H9 (cell line): ENCODE results near the gene ELAPOR1. TPM values are rescaled to one million over a fixed set of nuclear protein-coding genes. Genes with fewer than 3 reads are reported as not detected.
"Not testable (repeated sequence)": the region's sequence is repeated elsewhere in the genome, so short reads cannot be mapped to it uniquely, and the experiment has no call there.

Experiments
- DNase-seq: peaks from one replicate; pipeline ENCODE4 v3.0.0-alpha.2; 2017
- H2AFZ ChIP-seq: one replicate; pipeline ENCODE4 v1.6.1; 2013; ENCODE audit warnings: mild to moderate bottlenecking, low read length, control low read depth, moderate library complexity
- H2AK5ac ChIP-seq: 2 replicates; pipeline ENCODE4 v1.6.1; 2013; ENCODE audit warnings: low read length, control low read depth, mixed read lengths; ENCODE audit not compliant: insufficient read length
- H2BK120ac ChIP-seq: one replicate; pipeline ENCODE4 v1.6.1; 2013; ENCODE audit warnings: low read depth, mild to moderate bottlenecking, low read length, control low read depth, inconsistent platforms; ENCODE audit not compliant: poor library complexity, severe bottlenecking
- H2BK12ac ChIP-seq: 2 replicates; pipeline ENCODE4 v1.6.1; 2013; ENCODE audit warnings: low read length, control low read depth, mixed read lengths, low read depth; ENCODE audit not compliant: insufficient read length
- H2BK15ac ChIP-seq: 2 replicates; pipeline ENCODE4 v1.6.1; 2013; ENCODE audit warnings: low read depth, low read length, control low read depth
- H2BK20ac ChIP-seq: one replicate; pipeline ENCODE4 v1.6.1; 2013; ENCODE audit warnings: low read depth, mild to moderate bottlenecking, low read length, control low read depth, inconsistent platforms; ENCODE audit not compliant: poor library complexity, severe bottlenecking
- H2BK5ac ChIP-seq: 2 replicates; pipeline ENCODE4 v1.6.1; 2013; ENCODE audit warnings: low read length, control low read depth, mixed read lengths; ENCODE audit not compliant: insufficient read length
- H3K14ac ChIP-seq: 2 replicates; pipeline ENCODE4 v1.6.1; 2013; ENCODE audit warnings: low read length, control low read depth; ENCODE audit not compliant: insufficient read depth
- H3K18ac ChIP-seq: 2 replicates; pipeline ENCODE4 v1.6.1; 2013; ENCODE audit warnings: low read depth, mild to moderate bottlenecking, mixed read lengths, low read length, control low read depth; ENCODE audit not compliant: insufficient read length
- H3K23ac ChIP-seq: 2 replicates; pipeline ENCODE4 v1.6.1; 2013; ENCODE audit warnings: low read length, control low read depth, mixed read lengths, low read depth; ENCODE audit not compliant: insufficient read length
- H3K23me2 ChIP-seq: 2 replicates; pipeline ENCODE4 v1.6.1; 2013; ENCODE audit warnings: low read depth, mild to moderate bottlenecking, mixed read lengths, low read length, control low read depth; ENCODE audit not compliant: insufficient read length, poor library complexity, severe bottlenecking
- H3K27ac ChIP-seq: 2 replicates; pipeline ENCODE4 v1.5.1; 2013; ENCODE audit warnings: low read length, control low read depth, mixed read lengths, low read depth; ENCODE audit not compliant: insufficient read length
- H3K27me3 ChIP-seq: 2 replicates; pipeline ENCODE4 v1.6.1; 2013; ENCODE audit warnings: low read length, control low read depth, inconsistent platforms; ENCODE audit not compliant: insufficient read depth
- H3K4ac ChIP-seq: 2 replicates; pipeline ENCODE4 v1.6.1; 2013; ENCODE audit warnings: low read depth, mild to moderate bottlenecking, control low read depth, inconsistent platforms, low read length, moderate library complexity
- H3K4me1 ChIP-seq: 2 replicates; pipeline ENCODE4 v1.6.1; 2013; ENCODE audit warnings: low read length, control low read depth, inconsistent platforms; ENCODE audit not compliant: insufficient read depth
- H3K4me2 ChIP-seq: 2 replicates; pipeline ENCODE4 v1.6.1; 2013; ENCODE audit warnings: low read length, control low read depth, mixed read lengths; ENCODE audit not compliant: insufficient read length, insufficient read depth
- H3K56ac ChIP-seq: 2 replicates; pipeline ENCODE4 v1.6.1; 2013; ENCODE audit warnings: low read depth, mild to moderate bottlenecking, mixed read lengths, low read length, control low read depth; ENCODE audit not compliant: insufficient read length
- H3K79me1 ChIP-seq: 2 replicates; pipeline ENCODE4 v1.6.1; 2013; ENCODE audit warnings: low read depth, mild to moderate bottlenecking, moderate library complexity, low read length, control low read depth, inconsistent platforms; ENCODE audit not compliant: insufficient read depth, poor library complexity, severe bottlenecking
- H3K79me2 ChIP-seq: 2 replicates; pipeline ENCODE4 v1.6.1; 2013; ENCODE audit warnings: low read length, control low read depth, inconsistent platforms; ENCODE audit not compliant: insufficient read depth
- H3K9ac ChIP-seq: 2 replicates; pipeline ENCODE4 v1.6.1; 2013; ENCODE audit warnings: low read length, control low read depth, mixed read lengths; ENCODE audit not compliant: insufficient read length; ENCODE audit errors: extremely low read depth
- H3K9me3 ChIP-seq: one replicate; pipeline ENCODE4 v1.6.1; 2013; ENCODE audit warnings: low read depth, low read length, inconsistent platforms; ENCODE audit not compliant: control insufficient read depth
- H3T11ph ChIP-seq: one replicate; pipeline ENCODE4 v1.6.1; 2013; ENCODE audit warnings: mild to moderate bottlenecking, low read length, control low read depth, inconsistent platforms
- H4K20me1 ChIP-seq: one replicate; pipeline ENCODE4 v1.6.1; 2013; ENCODE audit not compliant: control insufficient read depth, insufficient read length, insufficient read depth
- H4K5ac ChIP-seq: 2 replicates; pipeline ENCODE4 v1.6.1; 2013; ENCODE audit warnings: low read depth, mild to moderate bottlenecking, mixed read lengths, low read length, control low read depth; ENCODE audit not compliant: insufficient read length
- H4K8ac ChIP-seq: replicated peaks from 2 replicates; pipeline ENCODE4 v1.6.1; 2013; ENCODE audit warnings: low read length, control low read depth, mixed read lengths, low read depth; ENCODE audit not compliant: insufficient read length
- H4K91ac ChIP-seq: 2 replicates; pipeline ENCODE4 v1.6.1; 2013; ENCODE audit warnings: low read depth, mild to moderate bottlenecking, moderate library complexity, mixed read lengths, low read length, control low read depth; ENCODE audit not compliant: insufficient read length
- H3K27ac Mint-ChIP-seq, 3 experiments: 2 replicates in 2 of 3; 3 replicates in 1 of 3; pipeline ENCODE4 v1.8.0; 2020 to 2021; ENCODE audit warnings: mixed read lengths in 3 of 3, mild to moderate bottlenecking in 1 of 3, moderate library complexity in 1 of 3
- H3K27me3 Mint-ChIP-seq: 2 replicates; pipeline ENCODE4 v1.8.0; 2021; ENCODE audit warnings: low read depth, mild to moderate bottlenecking, moderate library complexity, mixed read lengths
- H3K36me3 Mint-ChIP-seq, 3 experiments: 2 replicates in 2 of 3; 3 replicates in 1 of 3; pipeline ENCODE4 v1.8.0; 2020 to 2021; ENCODE audit warnings: low read depth in 3 of 3, mixed read lengths in 3 of 3; ENCODE audit not compliant: insufficient read depth in 1 of 3
- H3K4me1 Mint-ChIP-seq, 2 experiments: 2 replicates each; pipeline ENCODE4 v1.8.0; 2020; ENCODE audit warnings: mixed read lengths in 2 of 2
- H3K4me3 Mint-ChIP-seq, 2 experiments: 2 replicates in 1 of 2; 3 replicates in 1 of 2; pipeline ENCODE4 v1.8.0; 2020 to 2021; ENCODE audit warnings: mild to moderate bottlenecking in 2 of 2, mixed read lengths in 2 of 2, moderate library complexity in 1 of 2
- H3K9me3 Mint-ChIP-seq, 2 experiments: 2 replicates in 1 of 2; 3 replicates in 1 of 2; pipeline ENCODE4 v1.8.0; 2020; ENCODE audit warnings: mild to moderate bottlenecking in 2 of 2, mixed read lengths in 2 of 2, moderate library complexity in 1 of 2
- WGBS: extraction: QIAGEN DNeasy Blood & Tissue Kit; methylation state at CpG from one replicate; pipeline ENCODE4 v1.1.7; 2013; ENCODE audit warnings: missing lambda C conversion rate, low lambda C conversion rate, mixed read lengths; ENCODE audit not compliant: insufficient read length; ENCODE audit errors: extremely low coverage; 5-methylcytosine and 5-hydroxymethylcytosine counted together
- total RNA-seq: library from RNA; stranded (reverse); gene quantifications from 2 replicates; pipeline ENCODE4 v1.2.1, GENCODE V29; 2021
- TF ChIP-seq, protein P1 (sequence below): fragments of 200-600 bp; sonication (generic); conservative IDR thresholded peaks from 3 replicates; pipeline ENCODE4 v1.8.0; 2021; ENCODE audit warnings: antibody characterized with exemption, mild to moderate bottlenecking

The ELAPOR1 gene
- total RNA-seq, 1 experiment from 2014 or later, result 0.55 TPM

DNA sequence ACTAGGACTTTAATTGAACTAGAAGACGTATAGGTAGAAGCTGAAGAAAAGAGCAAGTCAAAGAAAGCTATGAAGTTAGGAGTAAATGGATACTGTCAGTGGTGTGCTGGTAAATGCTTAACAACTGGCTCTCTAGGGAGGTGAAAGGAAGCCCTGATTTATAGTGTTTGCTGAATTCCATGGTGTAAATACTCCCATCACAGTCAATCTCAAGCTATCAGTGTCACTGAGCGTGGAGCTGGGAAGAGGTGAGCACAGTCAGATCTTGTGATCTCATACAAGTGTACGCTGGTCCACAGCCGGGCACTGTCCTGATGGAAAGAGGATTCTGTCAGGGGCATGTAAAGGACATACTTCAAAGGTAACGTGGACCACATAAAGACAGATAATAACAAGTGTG, 28.3 kb downstream of the ELAPOR1 start:
- H2BK20ac ChIP-seq, result no peak overlapping the region
- no peaks in the 10 kb centered on the region for H3K4me1 ChIP-seq
- H3K36me3 Mint-ChIP-seq, result no peaks in the 10 kb centered on the region
- no peak overlapping the region for H2BK15ac ChIP-seq
- no peak for DNase-seq
- H3K27ac Mint-ChIP-seq, result no peak overlapping the region
- no peak overlapping the region for H3T11ph ChIP-seq
- TF ChIP-seq, protein P1, sequence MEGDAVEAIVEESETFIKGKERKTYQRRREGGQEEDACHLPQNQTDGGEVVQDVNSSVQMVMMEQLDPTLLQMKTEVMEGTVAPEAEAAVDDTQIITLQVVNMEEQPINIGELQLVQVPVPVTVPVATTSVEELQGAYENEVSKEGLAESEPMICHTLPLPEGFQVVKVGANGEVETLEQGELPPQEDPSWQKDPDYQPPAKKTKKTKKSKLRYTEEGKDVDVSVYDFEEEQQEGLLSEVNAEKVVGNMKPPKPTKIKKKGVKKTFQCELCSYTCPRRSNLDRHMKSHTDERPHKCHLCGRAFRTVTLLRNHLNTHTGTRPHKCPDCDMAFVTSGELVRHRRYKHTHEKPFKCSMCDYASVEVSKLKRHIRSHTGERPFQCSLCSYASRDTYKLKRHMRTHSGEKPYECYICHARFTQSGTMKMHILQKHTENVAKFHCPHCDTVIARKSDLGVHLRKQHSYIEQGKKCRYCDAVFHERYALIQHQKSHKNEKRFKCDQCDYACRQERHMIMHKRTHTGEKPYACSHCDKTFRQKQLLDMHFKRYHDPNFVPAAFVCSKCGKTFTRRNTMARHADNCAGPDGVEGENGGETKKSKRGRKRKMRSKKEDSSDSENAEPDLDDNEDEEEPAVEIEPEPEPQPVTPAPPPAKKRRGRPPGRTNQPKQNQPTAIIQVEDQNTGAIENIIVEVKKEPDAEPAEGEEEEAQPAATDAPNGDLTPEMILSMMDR, result no peak
- H3K56ac ChIP-seq, result no peak overlapping the region
- H2AFZ ChIP-seq, result no peak overlapping the region
- H3K79me1 ChIP-seq, result no peaks in the 10 kb centered on the region
- H4K91ac ChIP-seq, result no peak overlapping the region
- H4K5ac ChIP-seq, result no peak overlapping the region
- no peaks in the 10 kb centered on the region; a peak in 1 of 5 replicates for H3K9me3 Mint-ChIP-seq
- H2BK12ac ChIP-seq, result no peak overlapping the region
- no peak overlapping the region for H3K27ac ChIP-seq
- H3K4me2 ChIP-seq, result no peak overlapping the region
- no peak overlapping the region for H3K4me3 Mint-ChIP-seq
- no peaks in the 10 kb centered on the region for H3K4me1 Mint-ChIP-seq
- H3K9me3 ChIP-seq, result no peaks in the 10 kb centered on the region
- no peaks in the 10 kb centered on the region for H3K27me3 ChIP-seq
- no CpG with 5 or more reads among the region's 5 CpGs for WGBS
- H3K23me2 ChIP-seq, result no peaks in the 10 kb centered on the region
- no peaks in the 10 kb centered on the region for H3K27me3 Mint-ChIP-seq
- no peak overlapping the region for H4K8ac ChIP-seq
- no peak overlapping the region for H3K4ac ChIP-seq
- H4K20me1 ChIP-seq, result no peaks in the 10 kb centered on the region
- H3K18ac ChIP-seq, result no peak overlapping the region
- H3K23ac ChIP-seq, result no peak overlapping the region
- no peak overlapping the region for H2BK120ac ChIP-seq
- no peaks in the 10 kb centered on the region for H3K79me2 ChIP-seq
- no peak overlapping the region for H2BK5ac ChIP-seq
- H3K9ac ChIP-seq, result no peak overlapping the region
- H3K14ac ChIP-seq, result no peak overlapping the region
- H2AK5ac ChIP-seq, result no peak overlapping the region

DNA sequence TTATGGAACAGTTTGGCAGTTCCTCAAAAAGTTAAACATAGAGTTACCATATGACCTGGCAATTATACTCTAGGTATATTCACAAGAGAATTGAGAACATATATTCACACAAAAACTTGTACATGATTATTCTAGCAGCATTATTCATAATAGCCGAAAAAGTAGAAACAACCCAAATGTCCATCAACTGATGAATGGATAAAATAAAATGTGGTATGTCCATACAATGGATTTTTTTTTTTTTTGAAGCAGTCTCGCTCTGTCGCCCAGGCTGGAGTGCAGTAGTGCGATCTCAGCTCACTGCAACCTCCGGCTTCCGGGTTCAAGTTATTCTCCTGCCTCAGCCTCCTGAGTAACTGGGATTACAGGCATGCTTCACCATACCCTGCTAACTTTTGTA, 28.8 kb downstream of the ELAPOR1 start:
- H4K20me1 ChIP-seq, H2AK5ac ChIP-seq, H3K27ac ChIP-seq, H2BK12ac ChIP-seq, H3K9me3 ChIP-seq, H4K5ac ChIP-seq, H3K4me2 ChIP-seq, H2BK5ac ChIP-seq, H3K56ac ChIP-seq, H3K4me1 Mint-ChIP-seq, H3K9me3 Mint-ChIP-seq, H4K91ac ChIP-seq, DNase-seq, H3K36me3 Mint-ChIP-seq, H3K79me2 ChIP-seq, H3K79me1 ChIP-seq, H2BK20ac ChIP-seq, H3K27me3 ChIP-seq, H3K14ac ChIP-seq, H2AFZ ChIP-seq, H3K4me1 ChIP-seq, H2BK120ac ChIP-seq, H3K23ac ChIP-seq, H3K27ac Mint-ChIP-seq, H4K8ac ChIP-seq, H2BK15ac ChIP-seq, H3T11ph ChIP-seq, H3K27me3 Mint-ChIP-seq, H3K18ac ChIP-seq, H3K23me2 ChIP-seq, H3K4me3 Mint-ChIP-seq, H3K4ac ChIP-seq, H3K9ac ChIP-seq: not testable (repeated sequence)
- whole genome bisulfite sequencing, result no CpG with 5 or more reads among the region's 6 CpGs
